NCI-H2227 (cell line): Measurements from ENCODE around the gene CYP2S1.

Experiments used
- DNase-seq: peaks from one replicate; lab custom pipeline; 2025; ENCODE audit not compliant: unreplicated experiment; lab: John Stamatoyannopoulos, UW

CYP2S1 gene

DNA sequence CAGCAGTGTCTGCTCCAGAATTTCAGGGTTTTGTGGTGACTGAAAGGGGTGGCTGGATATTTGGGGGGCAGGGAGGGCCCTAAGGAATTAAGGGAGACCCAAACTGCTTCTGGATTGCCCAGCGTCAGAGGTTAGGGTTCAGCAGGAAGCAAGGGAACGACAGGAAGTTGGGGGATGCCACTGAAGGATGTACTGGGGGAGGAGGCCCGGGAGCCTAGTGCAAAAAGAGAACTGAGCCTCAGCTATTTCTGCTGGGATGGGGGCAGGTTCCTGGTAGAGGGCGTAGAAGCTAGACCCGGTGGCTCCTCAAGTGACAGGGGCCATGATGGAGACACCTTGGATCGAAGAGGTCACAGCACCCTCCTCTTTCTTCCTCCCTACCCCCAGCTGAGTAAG is 1.1 kb downstream of the CYP2S1 start:
- no peak for DNase-seq

DNA sequence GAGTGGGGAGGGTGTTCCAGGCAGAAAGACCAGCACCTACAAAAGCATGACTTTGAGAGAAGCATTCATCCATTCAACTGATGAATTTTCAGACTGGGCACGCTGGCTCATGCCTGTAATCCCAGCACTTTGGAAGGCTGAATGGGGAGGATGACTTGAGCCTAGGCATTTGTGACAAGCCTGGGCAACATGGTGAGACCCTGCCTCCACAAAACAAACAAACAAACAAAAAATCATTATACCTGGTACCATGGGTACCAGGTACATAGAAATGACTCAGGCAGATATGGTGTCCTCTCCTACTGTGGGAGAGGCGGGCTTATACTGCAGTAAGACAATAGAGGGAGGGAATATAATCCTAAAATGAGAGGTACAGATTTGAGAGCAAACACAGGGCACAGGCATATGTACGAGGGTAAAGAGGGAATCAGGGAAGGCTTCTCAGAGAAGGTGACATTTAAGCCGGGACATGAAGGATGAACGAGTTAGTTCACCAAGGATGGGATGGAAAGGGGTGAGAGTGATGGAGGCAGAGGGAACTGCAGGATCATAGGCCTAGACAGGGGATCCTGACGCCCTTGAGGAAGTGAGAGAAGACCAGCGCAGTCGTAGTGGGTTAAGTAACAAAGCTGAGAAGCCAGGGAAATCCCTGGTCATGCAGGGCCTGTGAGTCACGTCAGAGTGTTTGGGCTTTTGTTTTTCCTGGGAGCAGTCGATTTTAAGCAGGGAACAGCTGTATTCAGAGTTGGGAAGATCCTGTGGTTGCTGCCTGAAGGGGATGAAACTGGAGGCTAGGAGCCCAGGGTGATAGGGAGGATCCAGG is 2.9 kb downstream of the CYP2S1 start:
- DNase-seq = no peak

DNA sequence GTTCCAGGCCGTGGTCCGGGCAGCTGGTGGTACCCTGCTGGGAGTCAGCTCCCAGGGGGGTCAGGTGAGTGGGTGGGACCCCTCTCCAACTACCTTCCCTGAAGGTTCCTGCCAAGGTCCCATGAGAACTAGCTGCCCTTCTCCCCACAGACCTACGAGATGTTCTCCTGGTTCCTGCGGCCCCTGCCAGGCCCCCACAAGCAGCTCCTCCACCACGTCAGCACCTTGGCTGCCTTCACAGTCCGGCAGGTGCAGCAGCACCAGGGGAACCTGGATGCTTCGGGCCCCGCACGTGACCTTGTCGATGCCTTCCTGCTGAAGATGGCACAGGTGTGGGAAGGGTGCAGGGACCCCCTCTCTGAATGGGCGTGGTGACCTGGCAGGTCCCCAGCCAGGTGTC is 5.5 kb downstream of the CYP2S1 start:
- no peak for DNase-seq

DNA sequence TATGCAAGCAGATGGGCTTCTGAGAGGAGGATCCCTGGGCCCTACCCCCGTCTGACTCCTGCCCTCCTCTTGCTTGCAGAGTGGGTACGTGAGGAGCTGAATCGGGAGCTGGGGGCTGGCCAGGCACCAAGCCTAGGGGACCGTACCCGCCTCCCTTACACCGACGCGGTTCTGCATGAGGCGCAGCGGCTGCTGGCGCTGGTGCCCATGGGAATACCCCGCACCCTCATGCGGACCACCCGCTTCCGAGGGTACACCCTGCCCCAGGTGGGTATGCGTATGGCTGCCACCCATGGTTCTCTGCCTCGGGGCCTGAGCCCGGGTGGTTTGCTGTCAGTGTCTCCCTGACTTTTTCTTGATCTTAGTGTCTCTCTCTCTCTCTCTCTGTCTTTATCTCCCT is 10.4 kb downstream of the CYP2S1 start:
- no peak for DNase-seq

DNA sequence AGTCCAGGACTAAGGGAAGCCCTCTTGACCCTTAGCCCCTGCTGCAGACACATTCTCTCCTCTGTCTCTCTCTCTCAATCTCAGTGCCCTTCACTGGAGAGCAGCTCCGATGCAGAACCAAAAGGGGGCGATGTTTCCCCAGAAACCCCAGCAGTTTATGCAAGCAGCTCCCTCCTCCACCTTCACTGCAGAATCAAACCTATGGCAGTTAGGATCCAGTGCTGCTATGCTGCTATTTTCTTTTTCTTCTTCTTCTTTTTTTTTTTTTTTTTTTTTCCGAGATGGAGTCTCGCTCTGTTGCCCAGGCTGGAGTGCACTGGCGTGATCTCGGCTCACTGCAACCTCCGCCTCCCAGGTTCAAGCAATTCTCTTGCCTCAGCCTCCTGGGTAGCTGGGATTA is 11.3 kb downstream of the CYP2S1 start:
- peak; percentile 94 for DNase-seq

DNA sequence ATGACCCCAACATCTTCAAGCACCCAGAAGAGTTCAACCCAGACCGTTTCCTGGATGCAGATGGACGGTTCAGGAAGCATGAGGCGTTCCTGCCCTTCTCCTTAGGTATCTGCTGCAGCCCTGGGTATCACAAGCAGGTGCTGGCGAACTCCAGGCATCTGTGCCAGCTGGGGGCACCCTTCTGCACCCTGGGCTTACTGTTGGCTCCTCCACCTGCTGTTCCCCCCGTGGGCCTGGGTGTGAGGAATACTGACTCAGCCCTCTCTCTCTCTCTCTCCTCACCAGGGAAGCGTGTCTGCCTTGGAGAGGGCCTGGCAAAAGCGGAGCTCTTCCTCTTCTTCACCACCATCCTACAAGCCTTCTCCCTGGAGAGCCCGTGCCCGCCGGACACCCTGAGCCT is 13.0 kb downstream of the CYP2S1 start:
- DNase-seq = no peak

DNA sequence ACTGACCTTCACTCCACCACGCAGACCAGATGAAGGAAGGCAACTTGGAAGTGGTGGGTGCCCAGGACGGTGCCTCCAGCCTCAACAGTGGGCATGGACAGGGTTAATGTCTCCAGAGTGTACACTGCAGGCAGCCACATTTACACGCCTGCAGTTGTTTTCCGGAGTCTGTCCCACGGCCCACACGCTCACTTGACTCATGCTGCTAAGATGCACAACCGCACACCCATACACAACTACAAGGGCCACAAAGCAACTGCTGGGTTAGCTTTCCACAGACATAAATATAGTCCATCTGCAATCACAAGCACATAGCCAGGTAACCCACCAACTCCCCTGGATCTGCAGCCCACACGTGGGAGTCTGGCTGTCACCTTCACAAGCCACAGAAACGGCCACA is 13.4 kb downstream of the CYP2S1 start:
- no peak for DNase-seq

DNA sequence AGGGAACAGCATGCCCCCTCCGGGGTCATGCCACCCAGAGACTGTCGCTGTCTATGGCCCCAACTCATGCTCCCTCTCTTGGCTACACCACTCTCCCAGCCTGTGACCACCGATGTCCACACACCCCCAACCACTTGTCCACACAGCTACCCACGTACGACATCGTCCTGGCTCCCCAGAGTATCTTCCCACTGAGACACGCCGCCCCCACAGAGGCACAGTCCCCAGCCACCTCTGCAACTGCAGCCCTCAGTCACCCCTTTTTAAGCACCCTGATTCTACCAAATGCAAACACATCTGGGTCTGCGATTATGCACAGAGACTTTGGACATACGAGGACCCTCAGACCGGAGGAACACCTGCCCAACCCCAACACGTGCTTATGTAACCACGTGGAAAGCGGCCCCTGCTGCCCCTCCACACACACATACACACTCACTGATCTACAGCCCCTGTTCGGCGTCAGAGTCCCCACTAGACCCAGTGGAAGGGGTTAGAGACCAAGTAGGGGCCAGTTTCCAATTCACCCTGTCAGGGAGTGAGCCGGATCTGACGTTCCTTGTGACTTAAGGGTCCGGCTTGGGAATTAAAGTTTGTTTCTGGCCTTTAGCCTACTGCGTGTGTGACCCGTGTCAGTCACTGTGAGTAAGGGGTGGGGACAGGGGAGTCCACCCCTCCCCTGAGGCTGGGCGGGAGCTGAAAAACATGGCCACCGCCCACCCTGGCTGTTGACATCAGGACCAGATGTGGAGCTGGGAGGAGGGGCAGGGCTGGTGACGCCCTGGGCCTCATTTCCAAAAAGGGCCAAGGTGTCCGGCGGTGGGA is 14.1 kb downstream of the CYP2S1 start:
- no peak for DNase-seq

DNA sequence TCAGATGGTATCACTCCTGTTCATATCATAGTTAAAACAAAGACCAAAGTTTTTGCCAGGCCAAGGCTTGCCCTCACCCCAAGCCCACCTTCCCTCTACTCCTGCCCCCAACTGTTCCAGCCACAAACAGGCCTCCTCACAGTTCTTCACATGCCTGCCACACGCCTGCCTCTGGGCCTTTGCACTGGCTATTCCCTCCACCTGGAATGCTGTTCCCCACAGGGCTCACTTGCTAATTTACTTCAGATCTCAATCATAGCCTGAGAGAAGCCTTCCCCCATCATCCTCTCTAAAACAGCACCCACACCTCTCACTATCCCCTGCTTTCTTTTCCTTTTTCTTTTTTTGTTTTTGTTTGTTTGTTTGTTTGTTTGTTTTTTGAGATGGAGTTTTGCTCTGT is 21.1 kb downstream of the CYP2S1 start:
- DNase-seq = no peak

DNA sequence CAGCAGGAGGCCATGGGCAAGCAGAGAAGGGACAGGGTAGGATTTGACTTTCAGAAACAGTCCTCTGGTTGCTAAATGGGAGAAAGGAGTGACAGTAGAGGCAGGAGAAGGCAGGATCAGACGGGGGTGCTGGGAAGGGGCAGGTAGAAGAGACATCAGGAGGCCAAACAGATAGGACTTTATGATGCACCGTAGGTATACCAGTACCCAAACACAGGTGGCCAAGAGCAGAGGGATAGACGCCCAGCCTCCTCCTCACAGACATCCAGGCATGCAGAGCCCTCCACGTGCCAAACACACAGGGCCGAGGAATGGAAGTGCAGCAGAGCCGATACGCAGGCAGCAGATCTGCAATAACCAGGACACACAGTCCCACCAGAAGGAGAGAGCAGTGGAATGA is 24.7 kb downstream of the CYP2S1 start:
- DNase-seq = no peak

DNA sequence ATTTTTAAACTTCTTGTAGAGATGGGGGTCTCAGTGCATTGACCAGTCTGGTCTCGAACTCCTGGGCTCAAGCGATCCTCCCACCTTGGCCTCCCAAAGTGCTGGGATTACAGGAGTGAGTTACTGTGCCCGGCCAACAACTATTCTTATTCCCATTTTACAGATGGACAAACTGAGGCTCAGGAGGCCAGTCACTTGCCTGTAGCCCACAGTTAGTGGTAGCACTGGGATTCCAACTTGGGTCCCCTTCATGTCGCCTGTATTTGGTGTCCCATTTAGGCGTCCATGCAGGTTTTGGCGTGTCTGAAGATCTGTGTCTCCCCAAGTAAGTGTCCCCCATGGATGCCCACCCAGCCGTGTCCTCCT is 25.2 kb downstream of the CYP2S1 start:
- DNase-seq = no peak

DNA sequence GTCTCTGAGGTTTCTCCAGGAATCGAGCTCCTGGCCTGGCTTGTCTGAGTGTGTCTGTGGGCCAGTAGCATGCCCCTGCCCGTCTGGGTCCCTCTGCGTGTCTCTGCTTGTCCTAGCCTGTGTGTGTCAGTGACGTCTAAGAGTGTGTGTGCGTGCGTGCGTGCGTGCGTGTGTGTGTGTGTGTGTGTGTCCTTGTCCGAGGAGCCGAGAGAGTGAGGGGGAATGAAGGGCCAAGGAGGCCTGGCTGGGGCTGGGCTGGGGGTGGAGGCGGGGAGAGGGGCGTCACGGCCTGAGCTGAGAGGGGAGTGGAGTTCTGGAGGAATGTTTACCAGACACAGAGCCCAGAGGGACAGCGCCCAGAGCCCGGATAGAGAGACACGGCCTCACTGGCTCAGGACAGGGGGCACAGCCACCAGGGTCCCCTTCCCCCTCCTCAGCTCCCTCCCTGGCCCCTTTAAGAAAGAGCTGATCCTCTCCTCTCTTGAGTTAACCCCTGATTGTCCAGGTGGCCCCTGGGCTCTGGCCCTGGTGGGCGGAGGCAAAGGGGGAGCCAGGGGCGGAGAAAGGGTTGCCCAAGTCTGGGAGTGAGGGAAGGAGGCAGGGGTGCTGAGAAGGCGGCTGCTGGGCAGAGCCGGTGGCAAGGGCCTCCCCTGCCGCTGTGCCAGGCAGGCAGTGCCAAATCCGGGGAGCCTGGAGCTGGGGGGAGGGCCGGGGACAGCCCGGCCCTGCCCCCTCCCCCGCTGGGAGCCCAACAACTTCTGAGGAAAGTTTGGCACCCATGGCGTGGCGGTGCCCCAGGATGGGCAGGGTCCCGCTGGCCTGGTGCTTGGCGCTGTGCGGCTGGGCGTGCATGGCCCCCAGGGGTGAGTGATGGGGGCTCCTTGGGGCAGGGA is 25.8 kb downstream of the CYP2S1 start, which contains the start of gene AXL:
TSS of gene AXL (plus strand) at position 609 of the 893 bp plus-strand sequence. CDS start at position 779, 170 bp downstream.
- DNase-seq = peak; percentile 70

DNA sequence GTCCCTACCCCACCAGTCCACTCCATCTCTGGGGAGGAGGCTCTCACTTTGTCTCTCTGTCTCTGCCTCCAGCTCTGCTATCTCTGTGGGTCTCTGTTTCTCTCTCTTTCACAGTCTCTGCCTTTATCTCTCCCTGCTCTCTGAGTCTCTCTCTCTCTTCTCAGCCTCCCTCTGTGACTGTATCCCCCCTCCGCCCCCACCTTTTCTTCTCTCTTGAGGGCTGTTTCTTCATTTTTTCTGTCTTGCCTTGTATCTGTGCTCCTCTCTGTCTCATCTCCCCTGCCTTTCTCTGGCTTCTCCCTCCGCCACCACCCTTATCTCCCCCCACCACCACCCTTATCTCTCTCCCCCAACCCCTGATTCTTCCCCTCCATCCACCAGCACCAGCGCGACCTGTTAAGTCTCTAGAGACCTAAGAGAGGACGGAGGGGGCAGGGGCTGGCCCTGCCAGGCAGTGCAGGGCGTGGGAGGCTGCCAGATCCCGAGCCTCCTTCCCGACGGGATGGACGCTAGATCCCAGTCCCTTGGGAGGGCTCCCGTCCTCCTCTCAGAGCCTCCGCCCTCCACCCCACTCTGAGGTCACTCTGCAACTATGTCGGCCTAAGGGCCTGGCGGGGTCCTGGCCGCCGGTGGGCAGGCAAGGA is 27.0 kb downstream of the CYP2S1 start:
- DNase-seq = no peak

DNA sequence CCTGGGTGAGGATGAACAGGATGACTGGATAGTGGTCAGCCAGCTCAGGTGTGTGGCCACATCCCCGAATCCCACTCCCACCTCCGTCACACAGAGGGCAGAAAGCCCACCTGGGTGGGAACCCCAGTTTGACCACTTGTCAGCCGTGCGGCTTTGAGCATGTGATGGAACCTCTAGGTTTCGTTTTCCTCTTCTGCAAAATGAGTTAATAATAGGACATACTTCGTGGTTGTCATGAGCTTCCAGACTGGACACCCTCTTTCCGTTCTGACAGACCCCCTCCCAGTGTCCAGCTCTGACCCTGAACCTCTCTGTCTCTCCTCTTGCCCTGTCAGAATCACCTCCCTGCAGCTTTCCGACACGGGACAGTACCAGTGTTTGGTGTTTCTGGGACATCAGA is 27.8 kb downstream of the CYP2S1 start:
- no peak for DNase-seq

DNA sequence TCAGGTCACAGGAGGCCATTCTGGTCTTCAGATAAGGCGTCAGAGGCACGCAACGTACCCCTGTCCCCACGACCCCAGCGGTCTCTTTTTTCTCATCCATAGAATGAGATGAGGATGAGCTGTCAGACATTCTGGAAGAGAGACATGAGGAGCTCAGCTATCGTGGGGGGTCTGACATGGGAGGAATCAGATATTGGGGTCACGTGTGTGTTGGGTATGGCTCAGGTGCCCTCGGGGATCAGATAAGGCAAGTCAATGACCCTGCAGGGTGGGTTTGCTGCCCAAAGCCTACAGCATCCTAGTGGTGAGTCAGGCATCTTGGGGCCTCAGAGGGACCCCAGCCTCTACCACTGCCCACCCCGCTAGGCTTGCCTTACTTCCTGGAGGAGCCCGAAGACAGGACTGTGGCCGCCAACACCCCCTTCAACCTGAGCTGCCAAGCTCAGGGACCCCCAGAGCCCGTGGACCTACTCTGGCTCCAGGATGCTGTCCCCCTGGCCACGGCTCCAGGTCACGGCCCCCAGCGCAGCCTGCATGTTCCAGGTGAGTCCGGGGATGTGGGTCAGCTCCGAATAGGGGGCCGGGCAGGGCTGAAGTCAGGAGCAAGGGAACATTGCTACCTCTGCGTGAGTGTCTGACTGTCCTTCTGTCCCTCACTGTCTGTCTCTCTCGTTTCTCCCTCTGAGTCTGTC is 28.6 kb downstream of the CYP2S1 start:
- DNase-seq = no peak

DNA sequence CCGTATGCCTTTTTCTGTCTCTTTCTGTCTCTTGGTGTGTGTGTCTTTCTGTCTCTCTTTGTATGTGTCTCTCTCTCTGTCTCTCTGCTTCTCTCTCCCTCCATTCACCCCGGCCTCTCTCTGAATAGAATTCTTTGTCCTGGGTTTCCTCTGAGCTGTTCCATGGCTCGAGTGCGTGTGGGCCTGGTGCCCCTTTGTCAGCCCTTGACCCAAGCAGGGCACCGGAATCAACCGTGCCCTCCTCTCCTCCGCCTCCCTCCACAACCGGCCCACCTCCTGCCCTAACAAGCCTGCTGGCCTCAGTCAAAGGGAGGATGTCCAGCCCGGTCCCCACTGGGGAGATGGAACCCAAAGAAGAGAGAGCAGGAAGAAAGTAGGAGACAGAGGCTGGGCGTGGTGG is 29.2 kb downstream of the CYP2S1 start:
- DNase-seq = no peak

DNA sequence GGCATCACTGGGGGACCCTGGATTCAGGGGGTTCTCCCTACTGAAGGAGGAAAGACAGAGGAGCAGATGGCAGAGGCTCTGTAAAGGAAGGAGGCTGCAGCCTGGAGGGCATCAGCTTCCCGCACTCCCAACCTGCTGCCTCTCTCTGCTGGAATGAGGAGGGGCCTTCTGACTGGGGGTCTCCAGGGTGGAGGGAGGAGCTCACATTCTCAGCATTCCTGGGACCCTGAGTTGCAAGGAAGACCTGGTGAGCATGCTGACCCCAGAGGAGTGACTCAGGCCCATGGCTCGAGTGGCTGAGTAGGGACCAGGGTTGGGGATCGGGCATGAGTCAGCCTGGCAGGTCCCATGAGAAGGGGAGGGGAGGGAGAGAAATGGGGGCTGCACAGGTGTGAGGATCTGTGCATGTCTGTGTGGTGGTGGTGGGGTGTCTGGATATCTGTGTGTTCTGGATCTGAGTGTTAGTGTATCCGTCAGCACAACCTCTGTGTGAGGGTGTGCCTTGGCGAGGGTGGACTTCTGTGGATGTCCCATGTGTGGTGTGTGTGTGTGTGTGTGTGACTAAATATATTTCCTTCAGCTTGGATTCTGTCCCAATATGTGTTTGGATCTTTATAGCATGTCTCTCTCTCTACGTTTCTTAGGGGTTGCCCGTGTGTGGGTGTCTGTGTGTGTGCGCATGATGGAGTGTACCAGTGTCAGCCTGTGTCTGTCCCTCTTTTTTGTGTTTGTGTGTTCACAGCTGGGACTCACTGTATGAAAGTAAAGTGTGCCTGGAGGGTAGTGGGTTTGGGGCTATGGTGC is 30.6 kb downstream of the CYP2S1 start:
- DNase-seq = no peak

DNA sequence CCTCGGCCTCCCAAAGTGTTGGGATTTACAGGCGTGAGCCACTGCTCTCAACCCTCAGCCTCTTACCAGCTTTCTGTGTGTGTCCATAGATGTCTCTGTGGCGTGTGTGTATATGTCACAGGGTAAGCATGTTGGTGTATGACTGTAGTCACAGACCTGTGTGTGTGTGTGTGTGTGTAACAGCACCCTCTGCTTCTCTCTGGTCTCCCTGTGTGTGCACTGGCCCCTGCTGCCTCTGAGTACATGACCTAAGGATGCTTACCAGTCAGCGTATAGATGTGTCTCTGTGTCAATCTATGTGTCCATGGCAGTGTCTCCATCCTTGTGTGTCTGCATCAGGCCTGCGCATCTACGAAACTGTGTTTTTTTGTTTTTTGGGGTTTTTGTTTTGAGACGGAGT is 31.6 kb downstream of the CYP2S1 start:
- DNase-seq = no peak

DNA sequence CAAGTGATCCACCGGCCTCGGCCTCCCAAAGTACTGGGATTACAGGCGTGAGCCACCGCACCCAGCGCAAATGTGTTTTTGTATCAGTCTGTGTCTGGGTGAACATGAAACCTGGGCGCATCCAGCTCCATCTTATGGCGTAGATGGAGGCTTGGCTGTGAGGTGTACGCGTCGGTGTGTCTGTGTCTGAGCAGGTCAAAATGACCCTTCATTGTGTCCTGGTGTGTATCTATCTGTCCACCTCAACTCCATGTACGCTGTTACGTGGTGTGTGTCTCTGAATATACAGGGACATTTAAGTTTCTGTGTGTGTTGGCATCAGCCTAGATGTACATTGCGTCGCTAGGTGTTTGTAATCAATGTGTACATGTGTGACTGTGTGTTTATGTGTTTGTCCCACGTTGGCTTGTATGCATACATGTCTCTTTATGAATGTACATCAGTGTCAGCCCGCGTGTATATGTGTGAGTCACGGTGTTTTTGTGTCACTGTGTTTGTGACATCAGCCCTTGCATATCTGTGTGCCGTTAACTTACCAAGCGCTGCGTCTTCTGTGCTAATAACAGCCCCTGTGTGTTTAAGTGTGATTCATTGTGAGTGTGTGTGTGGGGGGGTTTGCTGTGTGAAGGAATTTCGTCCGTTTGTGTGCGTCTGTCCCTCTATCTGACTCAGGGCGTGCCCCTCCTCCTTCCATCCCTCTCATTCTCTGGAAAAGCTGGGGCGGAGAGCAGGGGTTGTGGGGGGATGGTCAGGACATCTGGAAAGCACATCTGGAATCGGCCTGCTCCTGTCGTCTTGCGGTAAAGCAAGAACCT is 32.4 kb downstream of the CYP2S1 start:
- no peak for DNase-seq
